ENCODE measurements around the gene TOMM70.

- TF ChIP-seq POLR2A (IDR thresholded peaks at IDR 0.05; ENCODE audit: low read depth, low read length): no peak
- TF ChIP-seq POU2F2 (IDR thresholded peaks at IDR 0.05; ENCODE audit: low read depth, low read length): no peak
Observed at GRCh38 chr3:100400419-100400779, 490 bp downstream of the TOMM70 start.

Measured in GM12891 (cell line).